A549 (cell line): Measurements from ENCODE around the gene CNOT3. TPM values are rescaled to one million over a fixed set of nuclear protein-coding genes. Genes with fewer than 3 reads are reported as not detected.

Source experiments
- ATAC-seq, 2 experiments: fragments of 200-7000 bp in 1 of 2; fragments of >200 bp in 1 of 2; cut with Nextera tagmentation in 1 of 2; cut with Tn5 transposase in 1 of 2; 3 replicates each; pipeline versions ENCODE4 v1.8.0 to v1.9.1; 2018 to 2020; ENCODE audit warnings: mild to moderate bottlenecking in 1 of 2, moderate library complexity in 1 of 2
- CTCF ChIA-PET: fragments of 300-600 bp; sonication (Branson Sonifier 250); formaldehyde crosslinking; extraction: SDS; loops from one replicate; lab custom pipeline; 2021; ENCODE audit warnings: antibody characterized with exemption, inconsistent platforms; lab: Yijun Ruan, JAX
- POLR2A ChIA-PET: fragments of 350-600 bp; formaldehyde crosslinking; extraction: SDS; loops from one replicate; lab custom pipeline; 2021; ENCODE audit warnings: antibody characterized with exemption, inconsistent platforms; lab: Yijun Ruan, JAX
- DNase-seq, 2 experiments: peaks; one replicate each; pipeline versions ENCODE4 v3.0.0 to v3.0.0-alpha.2; 2011 to 2016; ENCODE audit warnings: low read depth in 1 of 2, low spot score in 1 of 2
- FAIRE-seq: peaks from 2 replicates; lab custom pipeline; 2011; peaks lifted over from hg19 to GRCh38; lab: Jason Lieb, UNC
- H3K27ac ChIP-seq, 2 experiments: fragments of >200 bp; sonication (Bioruptor Twin); formaldehyde crosslinking; 3 replicates each; pipeline ENCODE4 v1.5.1; 2016 to 2017
- H3K4me1 ChIP-seq: fragments of >200 bp; sonication (Bioruptor Twin); formaldehyde crosslinking; 3 replicates; pipeline ENCODE4 v1.6.1; 2016
- H3K4me2 ChIP-seq: fragments of >200 bp; sonication (Bioruptor Twin); formaldehyde crosslinking; 3 replicates; pipeline ENCODE4 v1.6.1; 2016
- H3K4me3 ChIP-seq: fragments of >200 bp; sonication (Bioruptor Twin); formaldehyde crosslinking; 3 replicates; pipeline ENCODE4 v1.5.1; 2016
- H3K9me3 ChIP-seq: fragments of >200 bp; sonication (Bioruptor Twin); formaldehyde crosslinking; 3 replicates; pipeline ENCODE4 v1.6.1; 2016
- CEBPB ChIP-seq, 2 experiments: fragments of >200 bp in 1 of 2; sonication (Bioruptor Twin) in 1 of 2; formaldehyde crosslinking in 1 of 2; IDR thresholded peaks; 2 replicates each; pipeline ENCODE4 v1.6.1; 2012 to 2016
- EP300 ChIP-seq, 2 experiments: fragments of >200 bp; sonication (Bioruptor Twin); formaldehyde crosslinking; IDR thresholded peaks; 2 replicates in 1 of 2; 3 replicates in 1 of 2; pipeline ENCODE4 v1.6.1; 2016 to 2017
- GATA3 ChIP-seq: IDR thresholded peaks from 2 replicates; pipeline ENCODE4 v1.6.1; 2012; ENCODE audit warnings: borderline replicate concordance
- JUN ChIP-seq, 2 experiments: fragments of >200 bp; sonication (Bioruptor Twin); formaldehyde crosslinking; IDR thresholded peaks; 2 replicates in 1 of 2; 3 replicates in 1 of 2; pipeline ENCODE4 v1.6.1; 2016 to 2017
- JUNB ChIP-seq: fragments of >200 bp; sonication (Bioruptor Twin); formaldehyde crosslinking; IDR thresholded peaks from 2 replicates; pipeline ENCODE4 v1.6.1; 2016
- NR3C1 ChIP-seq: fragments of >200 bp; sonication (Bioruptor Twin); formaldehyde crosslinking; IDR thresholded peaks from 3 replicates; pipeline ENCODE4 v1.6.1; 2017
- PHF8 ChIP-seq: fragments of 200-600 bp; sonication (generic); IDR thresholded peaks from 2 replicates; pipeline ENCODE4 v1.6.1; 2016; ENCODE audit warnings: low read depth, mild to moderate bottlenecking, antibody characterized with exemption, moderate library complexity, borderline replicate concordance
- RCOR1 ChIP-seq: fragments of 150-350 bp; IDR thresholded peaks from 2 replicates; pipeline ENCODE4 v1.6.1; 2014; ENCODE audit warnings: antibody characterized with exemption, low read length, low read depth
- SMC3 ChIP-seq: fragments of >200 bp; sonication (Bioruptor Twin); formaldehyde crosslinking; IDR thresholded peaks from 3 replicates; pipeline ENCODE4 v1.6.1; 2018; ENCODE audit warnings: inconsistent platforms
- SREBF2 ChIP-seq: fragments of 450-650 bp; IDR thresholded peaks from 2 replicates; pipeline ENCODE4 v1.6.1; 2014; ENCODE audit warnings: mild to moderate bottlenecking, moderate library complexity
- TFCP2L1 ChIP-seq: fragments of 250-450 bp; sonication (Bioruptor Pico); IDR thresholded peaks from 2 replicates; pipeline ENCODE4 v1.5.0; 2021; ENCODE audit warnings: mild to moderate bottlenecking
- TP53 ChIP-seq: fragments of 250-450 bp; sonication (Bioruptor Pico); IDR thresholded peaks from 2 replicates; pipeline ENCODE4 v1.5.0; 2021; ENCODE audit warnings: mild to moderate bottlenecking, moderate library complexity
- USF2 ChIP-seq: fragments of 450-650 bp; IDR thresholded peaks from 2 replicates; pipeline ENCODE4 v1.6.1; 2014; ENCODE audit warnings: antibody characterized with exemption
- WGBS: methylation state at CpG from one replicate; pipeline ENCODE4 v1.1.6; 2017; ENCODE audit errors: missing lambda C conversion rate; 5-methylcytosine and 5-hydroxymethylcytosine counted together
- polyA plus RNA-seq, 4 experiments: library from polyadenylated mRNA; depleted of rRNA in 3 of 4; stranded (reverse); fragments of >200 nt; fragmentation: RNase III in 1 of 4; extraction: RNeasy Plus Mini Kit Qiagen cat#74134 plus additional on column Dnase treatment in 1 of 4; gene quantifications; 2 replicates in 3 of 4; 3 replicates in 1 of 4; pipeline ENCODE4 v1.2.3, GENCODE V29; 2011 to 2017
- TF ChIP-seq, protein P1 (sequence below): IDR thresholded peaks from 2 replicates; pipeline ENCODE4 v1.6.1; 2012
- TF ChIP-seq, protein P2 (sequence below): fragments of 150-350 bp; IDR thresholded peaks from 2 replicates; pipeline ENCODE4 v1.6.1; 2014; ENCODE audit warnings: low read depth, mild to moderate bottlenecking, low read length
- TF ChIP-seq, protein P3 (sequence below): IDR thresholded peaks from 2 replicates; pipeline ENCODE4 v1.6.1; 2012; ENCODE audit warnings: low read depth, borderline replicate concordance

Gene CNOT3
- polyA plus RNA-seq, 2 of the 4 experiments (the other 2 are of a cell fraction), result 24.9 to 59.2 TPM

GRCh38 chr19:54153731-54154326, 16.3 kb downstream of the CNOT3 start:
- Histone ChIP-seq H3K9me3 (no peaks in the 10 kb centered on the region), H3K4me2 (no peak overlapping the region), H3K27ac (no peak overlapping the region), H3K4me3 (no peak overlapping the region), H3K4me1 (peaks cover 10% of the 10 kb centered on the region)
- DNase-seq, result no peak
- TF ChIP-seq JUN (IDR thresholded peaks at IDR 0.05) (peak; percentile 17 to 47; a peak in 1 of 5 replicates), EP300 (IDR thresholded peaks at IDR 0.05) (no peak)
- TF ChIP-seq, protein P1, sequence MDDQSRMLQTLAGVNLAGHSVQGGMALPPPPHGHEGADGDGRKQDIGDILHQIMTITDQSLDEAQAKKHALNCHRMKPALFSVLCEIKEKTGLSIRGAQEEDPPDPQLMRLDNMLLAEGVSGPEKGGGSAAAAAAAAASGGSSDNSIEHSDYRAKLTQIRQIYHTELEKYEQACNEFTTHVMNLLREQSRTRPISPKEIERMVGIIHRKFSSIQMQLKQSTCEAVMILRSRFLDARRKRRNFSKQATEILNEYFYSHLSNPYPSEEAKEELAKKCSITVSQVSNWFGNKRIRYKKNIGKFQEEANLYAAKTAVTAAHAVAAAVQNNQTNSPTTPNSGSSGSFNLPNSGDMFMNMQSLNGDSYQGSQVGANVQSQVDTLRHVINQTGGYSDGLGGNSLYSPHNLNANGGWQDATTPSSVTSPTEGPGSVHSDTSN, result 0 out of 2 replicates have a peak, but pooled peaks have one; percentile 14
- FAIRE-seq, result no peak
- POLR2A ChIA-PET, result interaction anchor here (2.1 kb wide), 1 partner anchor 17 kb away, joined by 10 read pairs; the partner anchor contains the start of gene CNOT3
- CTCF ChIA-PET, result interaction anchor here (4.9 kb wide), 1 partner anchor 15 kb away, joined by 25 read pairs; no protein-coding TSS in a partner anchor
- peak; percentile 9 to 14; a peak in 3 of 6 replicates for ATAC-seq
- 90% methylated on average over 10 of the region's 10 CpGs for WGBS

GRCh38 chr19:54154603-54155345, 17.2 kb downstream of the CNOT3 start:
- H3K4me1 ChIP-seq, result peaks cover 10% of the 10 kb centered on the region
- TF ChIP-seq, protein P1, result no peak
- TF ChIP-seq USF2 (no peak), CEBPB (IDR thresholded peaks at IDR 0.05) (no peak), NR3C1 (no peak), GATA3 (no peak), TFCP2L1 (CRISPR knock-in tag) (no peak), SMC3 (no peak), PHF8 (no peak), JUNB (no peak), SREBF2 (no peak), RCOR1 (no peak), JUN (IDR thresholded peaks at IDR 0.05) (no peak; a peak in 1 of 5 replicates), TP53 (CRISPR knock-in tag) (no peak), EP300 (IDR thresholded peaks at IDR 0.05) (no peak)
- TF ChIP-seq, protein P2, sequence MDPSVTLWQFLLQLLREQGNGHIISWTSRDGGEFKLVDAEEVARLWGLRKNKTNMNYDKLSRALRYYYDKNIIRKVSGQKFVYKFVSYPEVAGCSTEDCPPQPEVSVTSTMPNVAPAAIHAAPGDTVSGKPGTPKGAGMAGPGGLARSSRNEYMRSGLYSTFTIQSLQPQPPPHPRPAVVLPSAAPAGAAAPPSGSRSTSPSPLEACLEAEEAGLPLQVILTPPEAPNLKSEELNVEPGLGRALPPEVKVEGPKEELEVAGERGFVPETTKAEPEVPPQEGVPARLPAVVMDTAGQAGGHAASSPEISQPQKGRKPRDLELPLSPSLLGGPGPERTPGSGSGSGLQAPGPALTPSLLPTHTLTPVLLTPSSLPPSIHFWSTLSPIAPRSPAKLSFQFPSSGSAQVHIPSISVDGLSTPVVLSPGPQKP, result no peak
- TF ChIP-seq, protein P3, sequence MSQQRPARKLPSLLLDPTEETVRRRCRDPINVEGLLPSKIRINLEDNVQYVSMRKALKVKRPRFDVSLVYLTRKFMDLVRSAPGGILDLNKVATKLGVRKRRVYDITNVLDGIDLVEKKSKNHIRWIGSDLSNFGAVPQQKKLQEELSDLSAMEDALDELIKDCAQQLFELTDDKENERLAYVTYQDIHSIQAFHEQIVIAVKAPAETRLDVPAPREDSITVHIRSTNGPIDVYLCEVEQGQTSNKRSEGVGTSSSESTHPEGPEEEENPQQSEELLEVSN, result no peak
- TF ChIP-seq, all 56 proteins: peak for 0
- H3K27ac ChIP-seq, result no peak overlapping the region
- 90% methylated on average over 18 of the region's 18 CpGs for WGBS
- H3K9me3 ChIP-seq, result no peaks in the 10 kb centered on the region
- FAIRE-seq, result no peak
- CTCF ChIA-PET, result no interaction called here
- ATAC-seq, result no peak
- no peak overlapping the region for H3K4me2 ChIP-seq
- POLR2A ChIA-PET, result interaction anchor here (2.1 kb wide), 2 partner anchors 18 kb away, joined by 10 to 14 read pairs; partner anchors contain the start of gene CNOT3
- no peak for DNase-seq
- H3K4me3 ChIP-seq, result no peak overlapping the region
